GM21723 (cell line): ENCODE data around the gene GTF2F2.
A peak's percentile ranks its signal among the peaks of the same experiment; 100 is the strongest.

Source experiments
- ATAC-seq: cut with Tn5 transposase; IDR thresholded peaks from one replicate; pipeline ENCODE4 v1.9.1; 2021; ENCODE audit warnings: mild to moderate bottlenecking, moderate library complexity; ENCODE audit not compliant: unreplicated experiment

The GTF2F2 gene, protein sequence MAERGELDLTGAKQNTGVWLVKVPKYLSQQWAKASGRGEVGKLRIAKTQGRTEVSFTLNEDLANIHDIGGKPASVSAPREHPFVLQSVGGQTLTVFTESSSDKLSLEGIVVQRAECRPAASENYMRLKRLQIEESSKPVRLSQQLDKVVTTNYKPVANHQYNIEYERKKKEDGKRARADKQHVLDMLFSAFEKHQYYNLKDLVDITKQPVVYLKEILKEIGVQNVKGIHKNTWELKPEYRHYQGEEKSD

DNA sequence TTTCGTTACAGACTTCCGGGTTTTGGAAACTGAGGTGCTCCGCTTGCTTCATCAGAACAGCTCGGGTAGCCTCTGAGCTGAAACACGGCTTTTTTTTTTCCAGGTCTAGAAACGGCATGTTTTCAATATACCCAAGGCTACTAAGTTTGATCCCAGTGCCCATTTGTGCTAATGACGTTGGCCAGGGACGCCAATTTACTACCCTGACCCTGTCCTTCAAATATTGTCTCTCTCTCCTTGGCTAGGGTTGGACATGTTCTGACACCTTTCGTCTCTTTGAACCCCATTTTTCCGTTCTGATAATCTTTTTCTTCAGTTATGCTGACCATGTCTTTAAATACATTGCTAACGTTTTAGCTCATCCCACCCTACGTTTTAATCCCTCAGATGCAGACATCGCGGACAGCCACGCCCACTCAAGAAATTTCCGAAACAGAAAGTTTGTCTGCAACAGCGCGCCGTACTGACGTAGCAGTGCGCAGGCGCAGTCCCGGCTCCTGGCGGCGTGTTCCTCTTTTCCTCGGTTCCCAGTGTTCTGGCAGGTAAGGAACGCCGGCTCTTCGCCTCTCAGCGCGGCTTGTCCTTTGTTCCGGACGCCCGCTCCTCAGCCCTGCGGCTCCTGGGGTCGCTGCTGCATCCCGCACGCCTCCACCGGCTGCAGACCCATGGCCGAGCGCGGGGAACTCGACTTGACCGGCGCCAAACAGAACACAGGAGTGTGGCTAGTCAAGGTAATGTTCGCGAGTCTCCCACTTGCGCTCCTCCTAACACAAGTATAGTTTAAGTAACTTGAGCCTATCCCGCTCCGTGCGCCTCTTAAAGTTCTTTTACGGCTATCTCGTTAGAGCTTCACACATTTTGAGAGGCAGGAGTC is at the start of gene GTF2F2:
GTF2F2 (plus strand) TSS at position 520 of the 874 bp plus-strand sequence; CDS start at position 666, 146 bp downstream.
- peak; percentile 72 for ATAC-seq

DNA sequence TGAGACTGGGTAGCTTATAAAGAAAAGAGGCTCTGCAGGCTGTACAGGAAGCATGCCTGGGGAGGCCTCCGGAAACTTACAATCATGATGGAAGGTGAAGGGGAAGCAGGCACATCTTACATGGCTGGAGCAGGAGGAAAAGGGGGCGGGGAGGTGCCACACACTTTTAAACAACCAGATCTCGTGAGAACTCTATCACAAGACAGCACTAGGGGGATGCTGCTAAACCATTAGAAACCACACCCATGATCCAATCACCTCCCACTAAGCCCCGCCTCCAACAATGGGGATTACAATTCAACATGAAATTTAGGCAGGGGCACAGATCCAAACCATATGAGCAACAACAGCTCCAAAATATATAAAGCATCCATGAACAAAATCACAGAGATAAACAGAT is 46.5 kb upstream of the GTF2F2 start:
- no peak for ATAC-seq

DNA sequence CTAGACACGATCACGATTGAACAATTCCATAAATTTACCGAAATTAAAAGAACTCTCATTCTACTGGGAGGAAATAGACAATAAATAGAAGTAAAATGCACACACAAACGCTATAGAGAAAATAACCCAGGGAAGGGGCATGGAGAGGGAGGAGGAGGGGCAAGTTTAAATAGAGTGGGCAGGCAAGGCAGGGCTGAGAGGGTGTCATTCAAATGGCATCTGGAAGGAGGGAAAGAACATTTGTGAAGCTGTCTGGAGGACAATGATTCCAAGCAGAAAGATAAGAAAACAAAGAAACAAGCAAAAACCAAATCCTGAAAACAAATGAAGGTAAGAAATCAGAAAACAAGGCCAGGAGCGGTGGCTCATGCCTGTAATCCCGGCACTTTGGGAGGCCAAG is 45.6 kb upstream of the GTF2F2 start:
- no peak for ATAC-seq

DNA sequence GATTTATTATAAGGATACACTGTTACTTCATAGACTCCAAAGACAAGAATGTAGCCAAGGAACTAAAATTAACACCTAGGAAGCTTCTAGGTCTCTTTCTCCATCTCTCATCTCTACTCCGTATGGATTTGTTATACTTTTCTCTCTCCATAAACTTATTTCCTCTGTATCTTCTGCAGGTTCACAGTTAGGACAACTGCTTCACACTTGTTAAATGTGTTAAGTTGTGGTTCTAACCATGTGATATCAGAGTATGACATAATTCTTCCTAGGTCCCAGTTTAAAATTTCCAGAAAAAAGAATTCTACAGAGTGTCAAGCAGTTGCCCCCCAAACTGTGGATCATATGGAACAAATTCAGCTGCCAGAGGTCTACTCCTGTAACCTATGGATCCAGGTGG is 42.3 kb upstream of the GTF2F2 start:
- ATAC-seq: no peak

DNA sequence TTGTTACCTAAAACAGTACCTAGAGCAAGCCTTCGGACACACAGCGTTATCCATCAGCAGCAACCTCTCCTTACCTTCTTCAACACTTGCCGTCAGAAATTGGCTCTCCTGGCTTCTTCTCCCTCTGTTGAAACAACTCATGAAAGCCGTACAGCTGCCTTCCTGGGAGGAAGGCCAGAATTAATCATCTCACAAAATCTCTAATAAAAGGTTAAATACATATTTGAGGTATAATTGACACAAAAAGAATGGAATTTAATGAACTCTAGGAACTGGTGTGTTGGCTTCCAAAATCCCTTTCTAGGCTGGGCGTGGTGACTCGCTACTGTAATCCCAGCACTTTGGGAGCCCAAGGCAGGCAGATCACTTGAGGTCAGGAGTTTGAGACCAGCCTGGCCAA is 37.3 kb upstream of the GTF2F2 start:
- ATAC-seq: no peak

DNA sequence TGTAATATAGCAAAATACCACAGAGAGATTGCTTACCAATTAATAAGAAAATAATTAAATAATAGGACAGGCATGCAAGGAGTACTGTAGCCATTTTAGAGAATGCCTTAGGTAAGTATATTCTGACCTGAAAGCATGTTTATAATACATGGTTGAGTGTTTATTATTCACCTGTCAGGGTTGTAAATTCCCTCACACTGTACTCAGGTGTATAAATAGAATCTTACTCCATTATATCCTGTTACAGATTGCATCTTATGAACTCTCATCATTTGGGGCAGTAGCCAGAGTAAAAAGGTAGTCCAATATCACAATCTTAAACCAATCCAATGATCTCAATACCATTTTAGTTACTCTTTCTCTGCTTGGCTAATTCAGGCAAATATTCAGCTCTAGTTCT is 35.8 kb upstream of the GTF2F2 start:
- ATAC-seq: no peak

DNA sequence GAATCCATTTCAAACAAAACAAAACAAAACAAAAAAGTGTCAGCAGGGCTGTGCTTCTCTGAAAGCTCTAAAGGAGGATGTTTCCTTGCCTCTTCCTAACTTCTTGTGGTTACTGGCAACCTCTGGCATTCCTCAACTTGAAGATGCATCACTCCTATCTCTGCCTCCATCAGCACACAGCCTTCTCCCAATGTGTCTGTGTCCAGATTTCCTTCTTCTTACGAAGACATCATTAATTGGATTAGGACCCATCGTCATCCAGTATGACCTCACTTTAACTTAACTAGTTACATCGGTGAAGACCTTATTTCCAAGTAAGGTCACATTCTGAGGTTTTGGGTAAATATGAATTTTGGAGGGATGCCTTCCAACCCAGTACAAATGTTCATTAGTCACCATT is 33.8 kb upstream of the GTF2F2 start:
- no peak for ATAC-seq

DNA sequence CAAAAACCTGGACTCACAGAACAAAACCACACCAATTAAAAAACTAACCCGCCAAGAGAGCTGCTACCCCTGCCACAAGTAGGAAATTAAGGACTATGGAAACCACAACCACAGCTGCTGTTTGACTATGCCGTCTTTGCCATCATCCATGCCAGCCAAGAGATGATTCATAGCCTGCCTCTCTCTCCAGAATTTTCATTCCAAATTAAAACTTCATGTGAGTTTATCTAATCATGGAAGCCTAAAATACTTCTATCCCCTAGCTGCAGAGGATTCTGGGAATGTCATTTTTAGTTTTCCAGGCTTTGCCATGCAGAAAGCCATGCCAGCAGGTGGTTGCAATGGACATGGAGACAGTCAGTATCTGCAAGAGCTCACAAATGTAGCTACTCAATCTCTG is 27.6 kb upstream of the GTF2F2 start:
- no peak for ATAC-seq

DNA sequence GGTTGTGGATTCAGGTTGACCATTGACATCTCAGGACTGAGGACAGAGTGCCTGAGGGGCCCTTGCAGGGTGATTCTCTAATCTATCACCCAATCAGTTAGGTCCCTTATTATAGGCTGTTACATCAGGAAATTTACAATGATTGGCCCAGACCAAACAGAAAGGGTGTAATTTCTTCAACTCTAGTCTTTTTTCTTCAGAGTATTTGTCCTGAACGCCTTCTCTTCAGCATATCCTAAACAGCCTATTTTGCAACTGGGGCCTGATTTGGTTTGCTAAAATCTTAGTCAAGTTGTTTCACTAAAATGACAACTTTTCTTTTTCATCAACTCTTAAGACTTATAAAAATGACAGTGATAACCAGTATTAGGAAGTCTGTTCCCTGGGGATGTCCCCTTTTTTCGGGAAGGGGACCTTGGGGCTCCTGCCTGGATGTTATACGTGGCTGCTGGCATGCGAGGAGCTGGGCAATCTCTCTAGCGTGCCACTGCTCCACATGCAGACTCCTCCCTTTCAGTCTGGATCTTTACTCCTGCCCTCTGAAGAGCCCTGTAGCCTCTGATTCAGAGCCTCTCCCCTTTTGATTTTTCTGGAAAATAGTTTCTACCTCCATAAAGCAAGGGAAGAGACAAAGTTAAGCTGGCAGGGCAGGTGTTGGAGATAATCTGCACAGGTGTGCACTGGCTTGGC is 19.6 kb upstream of the GTF2F2 start:
- ATAC-seq: no peak

DNA sequence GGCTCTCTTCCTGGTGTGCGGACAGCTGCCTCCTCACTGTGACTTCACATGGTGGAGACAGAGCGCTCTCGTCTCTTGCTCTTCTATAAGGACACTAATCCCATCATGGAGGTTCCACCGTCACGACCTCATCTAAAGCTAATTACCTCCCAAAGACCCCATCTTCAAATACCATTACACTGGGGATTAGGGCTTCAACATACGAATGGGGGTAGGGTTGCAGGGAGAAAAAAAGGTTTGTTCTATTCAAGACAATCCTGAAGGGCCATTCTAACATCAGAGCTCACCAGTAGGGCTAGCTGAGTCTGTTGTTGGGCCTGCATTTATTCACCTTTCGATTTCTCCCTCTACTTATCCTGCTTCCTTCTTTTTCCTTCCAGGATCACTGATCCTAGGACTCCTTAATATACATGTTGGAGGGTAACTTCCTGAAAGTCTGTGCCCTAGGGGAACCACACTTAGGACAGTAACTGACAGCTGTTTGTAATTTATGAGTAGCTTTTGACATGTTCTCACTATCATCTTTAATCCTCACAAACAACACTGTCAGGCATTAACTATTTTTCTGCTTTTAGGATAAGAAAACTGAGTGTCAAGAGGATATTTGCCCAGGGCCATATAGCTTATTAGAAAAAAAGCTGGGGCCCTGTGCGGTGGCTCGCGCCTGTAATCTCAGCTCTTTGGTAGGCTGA is 18.8 kb upstream of the GTF2F2 start:
- ATAC-seq: no peak

DNA sequence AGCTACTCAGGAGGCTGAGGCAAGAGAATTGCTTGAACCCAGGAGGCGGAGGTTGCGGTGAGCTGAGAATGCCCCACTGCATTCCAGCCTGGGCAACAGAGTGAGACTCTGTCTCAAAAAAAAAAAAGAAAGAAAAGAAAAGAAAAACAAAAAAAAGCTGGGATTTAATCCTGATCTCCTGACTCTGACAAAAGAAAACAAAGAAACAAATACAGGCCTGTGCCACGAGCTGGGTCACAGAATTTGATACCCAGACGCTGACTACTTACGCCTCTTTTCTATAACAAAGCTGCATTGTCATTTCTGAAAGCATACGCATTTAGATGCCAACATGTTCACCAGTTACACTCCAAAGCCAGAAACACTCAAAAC is 18.2 kb upstream of the GTF2F2 start:
- ATAC-seq: no peak

DNA sequence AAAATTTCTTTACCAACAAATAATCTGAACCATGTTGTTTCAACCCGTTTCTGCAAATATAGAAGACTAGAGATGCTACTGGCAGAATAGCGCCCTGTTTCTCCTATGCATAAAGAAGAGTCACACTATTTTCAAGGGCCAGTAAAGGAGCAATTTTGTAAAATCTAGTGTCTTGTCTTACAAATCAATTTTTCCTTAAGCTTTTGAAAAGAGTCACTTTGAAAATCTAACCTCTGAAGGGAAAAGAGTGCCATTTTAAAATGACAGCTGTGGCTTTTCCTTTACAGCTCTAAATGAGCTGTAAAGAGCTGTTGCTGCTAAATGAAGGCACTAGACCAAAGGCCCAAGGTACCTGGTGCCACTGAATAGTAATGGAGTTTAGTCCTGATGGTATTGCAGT is 16.9 kb upstream of the GTF2F2 start:
- no peak for ATAC-seq

DNA sequence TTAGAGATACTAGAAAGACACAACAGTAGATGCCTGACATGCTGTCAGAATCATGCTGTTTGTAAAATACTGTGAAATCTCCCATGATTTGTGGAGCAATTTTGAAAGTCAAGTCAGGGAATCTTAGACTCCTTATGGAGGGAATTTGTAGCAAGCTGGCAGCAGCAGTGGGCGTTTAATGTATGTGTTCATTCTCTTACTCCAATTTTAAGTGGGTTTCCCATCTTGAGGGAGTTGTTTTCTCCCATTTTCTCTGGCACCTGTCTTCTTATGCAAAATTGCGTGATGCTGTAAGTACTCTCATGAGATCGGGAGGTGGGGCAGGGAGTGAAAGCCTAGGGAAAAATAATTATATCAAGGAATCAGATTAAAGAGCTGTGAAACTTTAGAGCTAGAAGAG is 16.0 kb upstream of the GTF2F2 start:
- ATAC-seq: no peak

DNA sequence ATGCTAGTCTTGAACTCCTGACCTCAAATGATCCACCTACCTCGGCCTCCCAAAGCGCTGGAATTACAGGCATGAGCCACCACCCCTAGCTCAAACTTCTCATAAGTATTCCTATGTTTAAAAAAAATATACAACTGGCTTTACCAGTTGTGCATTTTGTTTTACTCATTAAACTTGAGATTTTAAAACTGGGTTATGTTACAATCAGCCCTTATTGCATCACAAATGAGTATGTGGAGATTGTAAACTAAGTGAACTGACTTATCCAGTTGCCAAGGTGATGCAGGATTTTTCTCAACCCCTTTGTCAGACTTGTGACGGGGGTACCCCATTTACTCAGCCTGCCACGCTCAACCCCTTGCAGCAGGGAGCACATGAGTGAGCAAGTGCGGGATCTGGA is 14.4 kb upstream of the GTF2F2 start:
- no peak for ATAC-seq

DNA sequence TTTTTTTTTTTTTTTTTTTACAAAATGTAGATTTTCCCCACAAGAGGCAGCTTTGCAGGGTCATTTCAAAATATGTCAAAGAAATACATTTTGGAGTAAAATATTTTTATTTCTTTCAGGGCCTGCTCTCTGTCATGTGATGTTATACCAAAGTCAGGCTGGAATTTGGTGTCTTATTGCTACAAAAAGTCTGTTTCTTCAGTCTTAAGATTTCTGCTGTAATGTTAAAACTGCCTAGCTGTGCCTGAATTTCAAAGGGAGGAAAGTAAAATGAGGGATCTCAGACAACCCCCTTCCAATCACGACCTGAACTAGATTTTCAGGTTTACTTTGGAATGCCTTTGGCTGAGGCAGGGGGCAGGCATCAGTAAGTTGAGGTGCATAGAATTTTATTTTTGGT is 12.8 kb upstream of the GTF2F2 start:
- ATAC-seq: no peak

DNA sequence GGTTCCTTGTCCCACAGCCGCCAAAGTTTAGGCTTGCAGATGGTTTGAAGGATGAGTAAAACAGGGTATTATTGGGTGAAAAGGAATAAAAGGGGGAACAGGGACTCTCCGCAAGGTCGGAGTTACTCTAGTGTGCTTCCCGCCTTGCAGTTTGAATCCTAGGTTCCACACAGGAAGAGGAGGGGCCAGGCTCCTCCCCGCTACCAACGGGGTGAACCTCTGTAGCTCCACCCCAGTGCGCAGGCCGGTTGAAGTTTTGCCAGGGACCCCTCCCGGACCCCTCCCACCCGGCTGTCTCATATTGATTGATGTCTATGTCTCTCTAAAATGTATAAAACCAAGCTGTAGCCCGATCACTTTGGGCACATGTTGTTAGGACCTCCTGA is 11.6 kb upstream of the GTF2F2 start:
- ATAC-seq: peak; percentile 22

DNA sequence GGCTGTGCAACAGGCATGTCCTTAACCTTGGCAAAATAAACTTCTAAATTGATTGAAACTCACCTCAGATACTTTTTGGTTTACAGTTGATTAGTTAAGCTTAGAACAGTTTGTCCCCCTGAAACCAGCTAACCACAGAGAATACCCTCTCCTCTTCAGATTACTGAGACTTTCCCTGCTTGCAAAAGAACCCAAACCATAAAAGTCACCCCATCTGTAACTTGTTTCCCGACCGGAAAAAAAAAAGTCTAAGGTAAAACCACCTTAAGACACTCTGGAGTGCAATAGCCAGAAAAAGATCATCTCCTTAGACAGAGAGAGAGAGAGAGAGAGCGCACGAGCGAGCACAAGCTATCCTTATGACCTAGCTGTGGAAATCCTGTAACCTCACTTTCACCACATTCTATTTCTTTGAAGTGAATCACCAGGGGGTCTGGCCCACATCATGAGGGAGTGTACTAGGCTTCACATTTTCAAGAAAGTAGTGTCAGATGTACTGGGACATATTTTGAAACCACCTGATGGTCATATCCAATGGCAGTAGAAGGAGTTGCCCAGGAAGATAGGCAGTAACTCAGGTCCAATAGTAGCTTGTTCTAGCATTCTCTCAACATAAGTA is 11.1 kb upstream of the GTF2F2 start:
- peak; percentile 56 for ATAC-seq

DNA sequence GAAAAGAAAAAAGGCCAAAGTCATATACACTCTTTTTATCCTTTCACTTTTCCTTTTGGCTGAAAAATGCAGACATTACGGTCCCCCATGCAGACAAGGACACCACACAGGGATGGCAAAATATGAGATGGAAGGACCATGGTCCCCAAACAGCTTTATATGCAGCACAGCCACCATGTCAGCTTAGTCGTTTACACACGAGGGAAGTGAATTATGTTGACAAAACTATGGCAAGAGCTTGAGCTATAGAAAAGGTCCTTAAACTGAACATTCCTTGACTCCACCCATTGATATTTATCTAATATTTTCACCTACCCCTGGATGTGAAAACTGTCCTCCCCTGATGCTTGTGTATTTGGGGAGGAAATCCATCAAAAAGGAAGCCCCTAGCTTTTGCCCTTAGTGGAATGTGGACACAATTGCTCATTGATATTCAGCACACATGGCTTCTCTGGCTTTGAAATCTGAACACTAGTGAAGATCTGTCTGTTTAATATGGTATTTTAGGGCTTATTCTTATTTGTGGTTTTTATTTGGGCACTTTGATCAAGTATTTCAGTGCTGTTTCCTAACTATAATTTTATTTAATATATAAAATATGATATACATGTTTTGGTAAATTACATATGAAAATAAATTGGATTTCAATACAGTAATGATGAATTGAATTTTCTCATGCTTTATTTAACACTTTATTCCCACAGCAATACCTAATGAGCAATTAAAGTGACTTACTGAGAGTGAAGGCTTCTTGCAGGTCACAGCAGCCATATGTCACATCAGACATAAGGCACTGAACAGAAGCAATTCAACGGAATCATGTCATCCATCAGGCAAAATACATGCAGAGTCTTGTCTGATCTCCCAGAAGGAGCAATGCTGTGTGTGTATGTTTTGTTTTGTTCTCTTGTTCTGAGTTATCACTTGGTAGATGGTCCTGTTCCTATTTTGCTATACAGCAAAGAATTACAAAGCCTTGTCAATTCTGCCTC is 6.8 kb upstream of the GTF2F2 start:
- no peak for ATAC-seq

DNA sequence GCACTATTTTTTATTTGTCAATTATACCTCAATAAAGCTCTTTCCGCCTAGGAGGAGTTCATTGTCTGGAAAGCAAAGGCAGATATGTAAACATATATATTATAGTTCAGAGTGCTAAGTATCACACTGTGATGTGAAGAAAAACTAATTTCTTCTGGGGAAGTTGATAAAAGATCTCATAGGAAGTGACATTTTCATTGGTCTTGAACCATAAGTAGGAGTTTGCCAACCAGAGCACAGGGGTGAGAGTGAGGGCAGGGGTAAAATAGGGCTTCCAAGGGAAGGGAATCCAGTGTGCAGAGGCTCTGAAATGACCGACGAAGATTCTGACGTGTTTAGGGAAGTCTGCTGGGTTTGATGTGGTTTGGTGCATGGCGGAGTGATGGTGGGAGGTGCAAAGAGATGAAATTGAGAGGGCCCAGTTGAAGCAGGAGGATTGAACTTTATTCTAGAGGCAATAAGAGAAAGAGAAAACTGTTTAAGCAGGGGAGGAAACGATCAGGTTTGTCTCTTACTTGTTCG is 780 bp upstream of the GTF2F2 start:
- peak; percentile 21 for ATAC-seq
